OCI-LY1 (cell line): ENCODE measurements around the gene TBC1D5.

Experiments
- H2AFZ ChIP-seq: fragments of 200-600 bp; sonication (generic), shearing (Covaris generic); 2 replicates; pipeline ENCODE4 v1.6.0; 2014; ENCODE audit warnings: antibody characterized with exemption, mild to moderate bottlenecking, low read length
- H3F3A ChIP-seq: fragments of 200-600 bp; sonication (generic), shearing (Covaris generic); 2 replicates; pipeline ENCODE4 v1.6.0; 2014; ENCODE audit warnings: mild to moderate bottlenecking, antibody characterized with exemption, low read length, moderate library complexity; ENCODE audit not compliant: insufficient read depth
- H3K27ac ChIP-seq: fragments of 200-600 bp; sonication (generic); 2 replicates; pipeline ENCODE4 v1.5.1; 2014; ENCODE audit warnings: low read length, mixed run types, mild to moderate bottlenecking, low read depth; ENCODE audit not compliant: poor library complexity, severe bottlenecking
- H3K27me3 ChIP-seq: fragments of 200-600 bp; sonication (generic); 2 replicates; pipeline ENCODE4 v1.6.0; 2014; ENCODE audit warnings: antibody characterized with exemption, mild to moderate bottlenecking, low read length, moderate library complexity; ENCODE audit not compliant: insufficient read depth
- H3K36me3 ChIP-seq: fragments of 200-600 bp; sonication (generic); 2 replicates; pipeline ENCODE4 v1.6.1; 2014; ENCODE audit warnings: mild to moderate bottlenecking, antibody characterized with exemption, low read length, moderate library complexity, mixed read lengths; ENCODE audit not compliant: insufficient read depth
- H3K4me1 ChIP-seq: fragments of 200-600 bp; sonication (generic); 2 replicates; pipeline ENCODE4 v1.5.1; 2014; ENCODE audit warnings: mild to moderate bottlenecking, low read length, moderate library complexity; ENCODE audit not compliant: insufficient read depth, severe bottlenecking
- H3K4me2 ChIP-seq: fragments of 200-600 bp; sonication (generic), shearing (Covaris generic); 2 replicates; pipeline ENCODE4 v1.6.1; 2014; ENCODE audit warnings: low read length
- H3K4me3 ChIP-seq: fragments of 200-600 bp; sonication (generic); 2 replicates; pipeline ENCODE4 v1.5.1; 2014; ENCODE audit warnings: low read length, low read depth, mild to moderate bottlenecking, mixed read lengths; ENCODE audit not compliant: poor library complexity, severe bottlenecking
- H3K79me2 ChIP-seq: fragments of 200-600 bp; shearing (Covaris generic); 2 replicates; pipeline ENCODE4 v1.6.1; 2016; ENCODE audit warnings: mixed run types, low read length, mixed read lengths; ENCODE audit not compliant: insufficient read depth
- H3K9ac ChIP-seq: fragments of 200-600 bp; sonication (generic), shearing (Covaris generic); 2 replicates; pipeline ENCODE4 v1.6.1; 2014; ENCODE audit warnings: mild to moderate bottlenecking, low read length, mixed read lengths
- H3K9me2 ChIP-seq: fragments of 200-600 bp; sonication (generic), shearing (Covaris generic); 2 replicates; pipeline ENCODE4 v1.6.1; 2014; ENCODE audit warnings: low read depth, mild to moderate bottlenecking, low read length, mixed read lengths
- H3K9me3 ChIP-seq: fragments of 200-600 bp; shearing (Covaris generic); 2 replicates; pipeline ENCODE4 v1.6.1; 2014; ENCODE audit warnings: low read length, mixed read lengths
- H4K20me1 ChIP-seq: fragments of 200-600 bp; sonication (generic), shearing (Covaris generic); 2 replicates; pipeline ENCODE4 v1.6.0; 2016; ENCODE audit warnings: mild to moderate bottlenecking, low read length; ENCODE audit not compliant: insufficient read depth
- CTCF ChIP-seq: fragments of 200-600 bp; sonication (generic), shearing (Covaris generic); IDR thresholded peaks from 2 replicates; pipeline ENCODE4 v1.5.1; 2017; ENCODE audit warnings: mild to moderate bottlenecking, antibody characterized with exemption, low read length, moderate library complexity, mixed read lengths
- EZH2 ChIP-seq: fragments of 200-600 bp; sonication (generic), shearing (Covaris generic); IDR thresholded peaks from 2 replicates; pipeline ENCODE4 v1.8.0; 2017; ENCODE audit warnings: borderline replicate concordance, mixed run types, mild to moderate bottlenecking, antibody characterized with exemption, low read length, moderate library complexity, mixed read lengths

The TBC1D5 gene

GRCh38 chr3:17469520-17469919 is 272.9 kb downstream of the TBC1D5 start:
- Histone ChIP-seq H4K20me1 (no peaks in the 10 kb centered on the region), H3K36me3 (no peaks in the 10 kb centered on the region), H3K4me2 (no peak overlapping the region), H3K79me2 (no peaks in the 10 kb centered on the region), H3F3A (no peaks in the 10 kb centered on the region), H3K27me3 (no peaks in the 10 kb centered on the region), H3K9me2 (no peaks in the 10 kb centered on the region), H2AFZ (no peak overlapping the region), H3K9me3 (no peaks in the 10 kb centered on the region), H3K9ac (no peak overlapping the region), H3K4me3 (no peak overlapping the region), H3K27ac (no peak overlapping the region), H3K4me1 (no peaks in the 10 kb centered on the region)
- TF ChIP-seq CTCF: no peak
- TF ChIP-seq EZH2: no peak

GRCh38 chr3:17466028-17466427 is 276.4 kb downstream of the TBC1D5 start:
- H3K9me2 ChIP-seq: no peaks in the 10 kb centered on the region
- H3K4me2 ChIP-seq: no peak overlapping the region
- H3F3A ChIP-seq: no peaks in the 10 kb centered on the region
- H3K9me3 ChIP-seq: no peaks in the 10 kb centered on the region
- H3K27me3 ChIP-seq: no peaks in the 10 kb centered on the region
- no peaks in the 10 kb centered on the region for H4K20me1 ChIP-seq
- no peaks in the 10 kb centered on the region for H3K4me1 ChIP-seq
- H3K9ac ChIP-seq: no peak overlapping the region
- no peaks in the 10 kb centered on the region for H3K79me2 ChIP-seq
- H3K36me3 ChIP-seq: no peaks in the 10 kb centered on the region
- H3K4me3 ChIP-seq: no peak overlapping the region
- no peak overlapping the region for H3K27ac ChIP-seq
- H2AFZ ChIP-seq: no peak overlapping the region
- no peak for TF ChIP-seq EZH2
- TF ChIP-seq CTCF: no peak

GRCh38 chr3:17459470-17459993 is 282.9 kb downstream of the TBC1D5 start:
- Histone ChIP-seq H3K27me3 (no peaks in the 10 kb centered on the region), H3K79me2 (no peaks in the 10 kb centered on the region), H3K27ac (no peak overlapping the region), H4K20me1 (no peaks in the 10 kb centered on the region), H3K4me1 (no peaks in the 10 kb centered on the region), H3K9me2 (no peaks in the 10 kb centered on the region), H3K4me2 (no peak overlapping the region), H3F3A (no peaks in the 10 kb centered on the region), H2AFZ (no peak overlapping the region), H3K36me3 (no peaks in the 10 kb centered on the region), H3K9ac (no peak overlapping the region), H3K9me3 (no peaks in the 10 kb centered on the region), H3K4me3 (no peak overlapping the region)
- no peak for TF ChIP-seq EZH2
- TF ChIP-seq CTCF: no peak
